Measurements from ENCODE around the gene SLC35E1.
A peak's percentile ranks its signal among the peaks of the same experiment; 100 is the strongest.

The SLC35E1 gene

DNA sequence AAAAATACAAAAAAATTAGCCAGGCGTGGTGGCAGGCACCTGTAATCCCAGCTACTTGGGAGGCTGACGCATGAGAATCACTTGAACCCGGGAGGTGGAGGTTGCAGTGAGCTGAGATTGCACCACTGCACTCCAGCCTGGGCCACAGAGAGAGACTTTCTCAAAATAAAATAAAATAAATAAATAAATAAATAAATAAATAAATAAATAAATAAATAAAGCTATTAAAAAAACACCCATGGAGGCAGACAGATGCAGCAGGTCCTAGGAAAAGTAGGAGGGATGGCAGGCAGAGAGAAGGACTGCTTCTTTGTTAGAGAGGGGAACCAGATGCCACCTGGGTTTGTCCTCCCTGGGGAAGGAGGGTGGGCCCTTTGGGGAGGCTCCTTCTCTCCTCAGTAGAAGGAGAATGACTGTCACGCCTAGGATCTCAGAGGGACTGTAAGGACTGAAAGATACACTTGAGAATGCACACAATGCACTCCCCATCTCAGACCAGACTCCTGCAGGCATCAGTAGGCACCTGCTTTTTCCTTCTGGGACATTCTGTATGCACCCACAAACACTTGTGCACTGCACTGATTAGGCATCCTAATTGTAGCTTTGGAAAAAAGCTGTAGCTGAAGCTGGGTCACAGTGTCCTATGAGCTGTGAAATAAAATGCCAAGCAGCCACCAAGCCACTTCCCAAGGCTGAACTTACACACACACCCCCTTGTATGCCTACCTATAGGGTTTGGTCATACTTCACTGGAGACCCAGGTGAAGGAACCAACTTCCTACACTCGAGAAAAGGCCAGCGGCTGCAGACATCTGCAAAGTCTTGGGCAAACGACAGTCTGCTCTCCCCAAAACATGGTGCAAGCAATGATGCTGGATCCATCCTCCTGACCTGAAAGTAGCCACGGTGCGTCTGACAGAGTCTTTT, 18.9 kb upstream of the SLC35E1 start:
- FAIRE-seq = peak; percentile 31
- DNase-seq (ENCODE audit: insufficient read length, low spot score) = no peak

DNA sequence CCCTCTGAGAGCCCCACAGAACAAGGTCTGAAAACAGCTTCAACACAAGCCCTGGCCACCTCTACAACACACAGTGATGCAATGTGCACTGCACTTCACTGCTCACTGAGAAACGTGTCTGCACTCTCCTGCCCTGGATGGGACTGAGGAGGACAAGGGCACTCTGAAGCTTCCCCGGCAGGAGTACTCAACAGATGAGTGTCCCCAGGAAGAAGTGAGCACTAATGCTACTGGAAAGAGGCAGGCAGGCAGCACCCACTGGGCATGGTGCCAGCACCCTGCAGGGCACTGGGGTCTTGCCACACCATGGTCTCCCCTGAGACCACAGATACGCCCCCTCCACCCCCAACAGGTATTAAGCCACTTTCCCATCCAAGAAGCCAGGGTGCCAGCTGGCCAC, 17.7 kb upstream of the SLC35E1 start:
- TF ChIP-seq POLR2A (IDR thresholded peaks at IDR 0.05; ENCODE audit: low read depth, low read length) = no peak
- no peak for TF ChIP-seq POLR2AphosphoS5 (IDR thresholded peaks at IDR 0.05; ENCODE audit: low read depth, low read length)
- no peak for TF ChIP-seq POU2F2 (IDR thresholded peaks at IDR 0.05; ENCODE audit: low read depth, low read length)
- no peak for TF ChIP-seq TAF1 (IDR thresholded peaks at IDR 0.05; ENCODE audit: low read depth, low read length)
- TF ChIP-seq PAX5 (IDR thresholded peaks at IDR 0.05; ENCODE audit: insufficient read depth, low read length, severe bottlenecking) = no peak
- TF ChIP-seq SPI1 (IDR thresholded peaks at IDR 0.05; ENCODE audit: low read depth, low read length) = no peak
- DNase-seq (ENCODE audit: insufficient read length, low spot score) (no peak), FAIRE-seq (peak; percentile 86)

More for the DNA sequence above, 18.9 kb upstream of the SLC35E1 start:
- TF ChIP-seq PAX5 (IDR thresholded peaks at IDR 0.05; ENCODE audit: insufficient read depth, low read length, severe bottlenecking) (no peak), SPI1 (IDR thresholded peaks at IDR 0.05; ENCODE audit: low read depth, low read length) (no peak), POU2F2 (IDR thresholded peaks at IDR 0.05; ENCODE audit: low read depth, low read length) (no peak), POLR2AphosphoS5 (IDR thresholded peaks at IDR 0.05; ENCODE audit: low read depth, low read length) (no peak), TAF1 (IDR thresholded peaks at IDR 0.05; ENCODE audit: low read depth, low read length) (no peak), POLR2A (IDR thresholded peaks at IDR 0.05; ENCODE audit: low read depth, low read length) (no peak)

DNA sequence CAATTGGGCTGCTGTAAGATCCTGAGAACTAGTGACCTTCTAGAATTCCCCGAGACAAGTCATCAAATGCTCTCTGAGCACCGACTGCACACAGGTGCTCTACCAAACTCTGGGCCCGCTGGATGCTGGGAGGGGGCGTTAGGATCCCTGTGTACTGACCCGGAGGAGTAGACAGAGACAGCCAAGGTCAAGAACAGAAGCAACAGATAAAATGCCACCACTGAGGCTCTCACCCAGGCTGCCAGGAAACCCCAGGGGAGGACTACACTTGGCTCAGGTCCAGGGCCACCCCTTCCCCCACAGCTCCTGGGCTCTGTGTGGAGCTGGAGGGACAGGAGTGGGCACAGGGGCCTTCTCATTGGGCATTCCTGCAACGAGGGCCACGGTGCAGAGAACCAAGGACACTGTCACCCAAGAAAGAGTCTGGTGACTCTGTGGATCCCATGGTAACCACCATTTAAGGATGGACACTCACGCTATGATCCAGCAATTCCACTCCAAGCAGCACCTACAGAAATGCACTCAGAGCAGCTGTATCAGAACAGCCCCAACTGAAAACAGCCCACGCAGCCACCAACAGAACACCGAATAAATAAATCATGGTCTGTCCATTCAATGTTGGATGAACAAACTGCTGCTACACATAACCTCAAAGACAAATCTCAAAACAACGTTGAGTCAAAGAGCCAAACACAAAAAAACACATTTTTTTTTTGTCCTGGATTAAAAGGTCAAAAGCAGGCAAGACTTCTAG, 16.8 kb upstream of the SLC35E1 start:
- no peak for FAIRE-seq
- TF ChIP-seq POLR2A (IDR thresholded peaks at IDR 0.05; ENCODE audit: low read depth, low read length) (no peak), TAF1 (IDR thresholded peaks at IDR 0.05; ENCODE audit: low read depth, low read length) (no peak), POU2F2 (IDR thresholded peaks at IDR 0.05; ENCODE audit: low read depth, low read length) (no peak)
- DNase-seq (ENCODE audit: insufficient read length, low spot score) = no peak

DNA sequence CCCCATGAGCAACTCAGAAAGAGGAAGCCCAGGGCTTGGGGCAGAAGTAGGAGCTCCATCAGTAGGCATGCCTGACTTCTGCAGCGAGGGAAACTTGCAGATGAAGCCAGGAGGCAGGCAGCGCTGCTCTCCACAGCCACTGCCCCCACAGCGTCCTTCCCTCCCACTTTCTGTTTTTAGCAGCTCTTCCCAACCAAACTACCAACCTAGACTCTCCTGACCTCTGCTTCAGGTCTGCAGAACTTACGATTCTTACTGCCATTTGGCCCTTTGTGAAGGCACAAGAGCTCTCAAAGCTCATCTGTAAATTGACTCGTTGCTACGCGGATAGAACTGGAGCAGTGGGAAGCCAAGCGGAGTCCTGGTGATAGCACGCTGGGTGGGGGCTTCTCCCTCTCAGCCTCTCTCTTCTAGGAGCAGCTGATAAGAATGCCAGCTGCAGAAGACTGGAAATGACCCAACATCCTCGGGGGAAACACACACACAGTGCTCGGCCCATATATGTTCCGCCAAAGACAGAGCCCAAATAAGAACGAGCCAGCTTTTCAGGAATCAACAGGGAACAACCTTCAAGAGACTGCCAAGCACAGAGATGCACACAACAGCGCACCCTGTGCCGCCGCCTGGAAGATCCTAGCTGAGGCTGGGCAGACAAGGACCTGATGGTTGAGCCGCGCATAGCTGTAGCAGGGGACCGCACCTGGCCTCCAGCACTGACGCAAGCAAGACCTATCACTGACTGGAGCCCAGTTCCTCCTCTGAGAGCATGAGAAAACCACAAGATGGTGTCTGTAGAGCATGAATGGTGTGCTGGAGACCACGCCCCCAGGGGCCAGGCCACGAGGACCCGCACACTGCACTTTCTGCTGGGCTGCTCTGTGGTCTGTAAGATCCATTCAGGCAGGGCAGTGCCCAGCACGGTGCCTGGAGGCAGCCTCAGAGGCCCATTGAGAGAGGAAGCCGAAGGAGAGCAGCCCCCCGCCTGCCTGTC, 15.9 kb upstream of the SLC35E1 start:
- TF ChIP-seq SPI1 (IDR thresholded peaks at IDR 0.05; ENCODE audit: low read depth, low read length) = peak; percentile 91
- TF ChIP-seq POLR2A (IDR thresholded peaks at IDR 0.05; ENCODE audit: low read depth, low read length) = peak; percentile 87
- TF ChIP-seq TAF1 (IDR thresholded peaks at IDR 0.05; ENCODE audit: low read depth, low read length) = peak; percentile 86
- TF ChIP-seq POLR2AphosphoS5 (IDR thresholded peaks at IDR 0.05; ENCODE audit: low read depth, low read length) = peak; percentile 93
- no peak; the same call in 1 of the 2 replicates for TF ChIP-seq POU2F2 (IDR thresholded peaks at IDR 0.05; ENCODE audit: low read depth, low read length)
- FAIRE-seq (peak; percentile 100), DNase-seq (ENCODE audit: insufficient read length, low spot score) (peak; percentile 64)

DNA sequence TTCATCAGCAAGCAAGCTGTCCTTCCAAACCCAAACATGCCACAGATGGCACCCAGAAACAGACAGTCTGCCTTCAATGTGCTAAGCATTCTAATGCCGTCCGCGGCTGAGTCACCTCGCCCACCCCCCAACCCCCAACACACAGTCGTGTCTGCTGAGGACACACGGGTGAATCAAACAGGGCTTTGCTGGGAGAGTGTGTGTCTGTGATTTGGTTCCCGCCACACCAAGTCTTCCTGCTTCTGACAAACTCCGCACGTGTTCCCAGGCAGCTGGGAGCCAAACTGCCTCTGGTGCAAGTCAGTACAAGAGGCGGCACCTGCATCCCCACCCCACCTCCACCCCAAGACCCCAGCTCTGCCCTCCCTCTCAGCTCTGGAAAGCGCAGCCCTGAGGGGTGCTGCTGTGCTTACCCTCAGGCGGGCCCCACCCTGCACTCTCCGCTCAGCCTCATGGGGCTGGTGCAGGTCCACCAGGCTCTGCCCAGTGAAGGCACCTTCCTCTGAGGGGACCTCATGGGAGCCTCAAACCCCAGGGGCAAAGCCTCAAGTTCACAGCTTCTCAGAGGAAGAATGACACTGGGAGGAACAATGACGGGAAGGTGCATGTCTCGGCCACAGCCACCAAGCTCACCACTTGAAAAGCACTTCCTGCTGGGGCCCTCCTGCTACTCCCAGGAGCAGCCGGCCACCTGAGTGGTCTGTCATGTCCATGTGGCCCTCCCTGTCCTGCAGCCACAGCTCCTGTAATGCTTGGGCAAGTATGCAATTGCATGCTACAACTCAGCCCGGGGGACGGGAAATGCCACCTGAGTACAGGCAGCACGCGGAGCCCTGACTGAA, 15.0 kb upstream of the SLC35E1 start:
- FAIRE-seq (peak; percentile 33), DNase-seq (ENCODE audit: insufficient read length, low spot score) (no peak)
- TF ChIP-seq POU2F2 (IDR thresholded peaks at IDR 0.05; ENCODE audit: low read depth, low read length) = 0 out of 2 replicates have a peak, but pooled peaks have one; percentile 23
- peak; percentile 47 for TF ChIP-seq TAF1 (IDR thresholded peaks at IDR 0.05; ENCODE audit: low read depth, low read length)
- TF ChIP-seq PAX5 (IDR thresholded peaks at IDR 0.05; ENCODE audit: insufficient read depth, low read length, severe bottlenecking) = no peak
- no peak for TF ChIP-seq SPI1 (IDR thresholded peaks at IDR 0.05; ENCODE audit: low read depth, low read length)
- peak; percentile 22; the same call in 1 of the 2 replicates for TF ChIP-seq POLR2AphosphoS5 (IDR thresholded peaks at IDR 0.05; ENCODE audit: low read depth, low read length)
- TF ChIP-seq POLR2A (IDR thresholded peaks at IDR 0.05; ENCODE audit: low read depth, low read length) = peak; percentile 74

DNA sequence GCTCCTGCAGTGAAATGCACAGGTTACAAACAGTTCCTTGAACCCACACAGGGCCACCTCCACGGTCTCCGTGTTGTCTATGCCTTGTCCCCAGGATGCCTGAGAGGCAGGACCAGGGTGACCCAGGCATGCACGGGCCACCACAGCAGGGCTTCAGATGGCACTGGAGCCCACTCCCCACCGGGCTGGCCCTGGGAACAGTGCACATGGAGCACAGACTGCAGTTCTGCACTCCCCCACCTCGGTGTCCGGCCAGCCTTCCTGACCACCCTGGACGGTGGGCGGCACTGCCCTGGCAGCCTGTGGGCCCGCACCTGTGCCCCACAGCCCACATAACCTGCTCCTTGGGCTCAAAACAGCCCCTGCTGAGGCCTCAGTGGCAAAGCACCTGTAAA, 14.3 kb upstream of the SLC35E1 start:
- FAIRE-seq = no peak
- no peak for DNase-seq (ENCODE audit: insufficient read length, low spot score)
- TF ChIP-seq POLR2AphosphoS5 (IDR thresholded peaks at IDR 0.05; ENCODE audit: low read depth, low read length) (peak; percentile 13; the same call in 1 of the 2 replicates), SPI1 (IDR thresholded peaks at IDR 0.05; ENCODE audit: low read depth, low read length) (no peak), TAF1 (IDR thresholded peaks at IDR 0.05; ENCODE audit: low read depth, low read length) (no peak), POLR2A (IDR thresholded peaks at IDR 0.05; ENCODE audit: low read depth, low read length) (no peak), POU2F2 (IDR thresholded peaks at IDR 0.05; ENCODE audit: low read depth, low read length) (peak; percentile 30; the same call in 1 of the 2 replicates), PAX5 (IDR thresholded peaks at IDR 0.05; ENCODE audit: insufficient read depth, low read length, severe bottlenecking) (no peak)

DNA sequence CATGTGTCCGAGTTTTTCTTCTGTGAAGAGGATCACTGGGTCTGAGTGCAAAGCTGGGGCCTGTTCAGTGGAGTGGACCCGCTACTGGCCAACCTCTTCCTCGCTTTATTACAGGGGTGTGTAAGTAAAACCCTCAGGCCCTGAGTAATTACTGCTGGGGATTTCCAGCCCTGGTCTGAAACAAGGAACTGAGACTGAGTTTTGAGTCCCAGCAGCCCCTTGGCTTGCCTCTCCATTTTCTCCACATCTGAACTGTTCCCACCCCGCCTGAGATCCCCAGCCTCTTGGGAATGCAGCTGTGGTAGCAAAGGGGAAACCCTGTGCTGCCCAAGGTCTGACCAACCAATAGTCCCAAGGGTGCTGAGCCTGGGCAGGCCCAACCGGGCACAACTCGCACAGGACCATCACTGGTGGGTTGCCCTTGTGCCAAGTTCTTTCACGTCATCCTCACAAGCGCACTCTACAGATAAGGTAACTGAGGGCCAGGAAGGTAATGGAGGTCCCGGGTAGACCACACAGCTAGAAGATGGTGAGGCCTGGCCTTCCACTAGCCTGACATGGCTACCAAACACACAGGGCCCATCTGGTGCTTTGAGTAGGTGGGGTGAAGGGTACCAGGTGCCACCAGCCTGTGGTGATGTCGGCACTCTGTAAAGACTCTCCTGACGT, 13.7 kb upstream of the SLC35E1 start:
- peak; percentile 88 for FAIRE-seq
- TF ChIP-seq TAF1 (IDR thresholded peaks at IDR 0.05; ENCODE audit: low read depth, low read length) (peak; percentile 73), PAX5 (IDR thresholded peaks at IDR 0.05; ENCODE audit: insufficient read depth, low read length, severe bottlenecking) (no peak), POU2F2 (IDR thresholded peaks at IDR 0.05; ENCODE audit: low read depth, low read length) (no peak), POLR2AphosphoS5 (IDR thresholded peaks at IDR 0.05; ENCODE audit: low read depth, low read length) (peak; percentile 79), POLR2A (IDR thresholded peaks at IDR 0.05; ENCODE audit: low read depth, low read length) (peak; percentile 94), SPI1 (IDR thresholded peaks at IDR 0.05; ENCODE audit: low read depth, low read length) (peak; percentile 99)
- no peak for DNase-seq (ENCODE audit: insufficient read length, low spot score)

Data from GM12891 (cell line).